IMR-90 (cell line): ENCODE measurements around the gene MAML3. TPM values are rescaled to one million over a fixed set of nuclear protein-coding genes. Genes with fewer than 3 reads are reported as not detected.
A peak's percentile ranks its signal among the peaks of the same experiment; 100 is the strongest.

Experiments
- ATAC-seq: fragments of 200-7000 bp; cut with Tn5 transposase; 2 replicates; pipeline ENCODE4 v1.9.1; 2020; ENCODE audit warnings: low read depth, mild to moderate bottlenecking, moderate library complexity
- BruUV-seq: library from RNA; stranded (reverse); fragments of 400-500 nt; replicated peaks from 2 replicates; lab custom pipeline; 2021; lab: Mats Ljungman, UMichigan
- CTCF ChIA-PET: fragments of 300-600 bp; formaldehyde crosslinking; extraction: SDS; loops from one replicate; lab custom pipeline; 2021; ENCODE audit warnings: antibody characterized with exemption; lab: Yijun Ruan, JAX
- POLR2A ChIA-PET: fragments of 300-600 bp; sonication (Branson Sonifier 250); formaldehyde crosslinking; loops from one replicate; lab custom pipeline; 2022; ENCODE audit warnings: antibody characterized with exemption; ENCODE audit not compliant: unreplicated experiment; lab: Charles Lee
- DNase-seq: peaks from one replicate; pipeline ENCODE4 v3.0.0; 2013
- H2AFZ ChIP-seq: replicated peaks from 2 replicates; pipeline ENCODE3; 2013; ENCODE audit warnings: low read length, mild to moderate bottlenecking; ENCODE audit not compliant: poor library complexity
- H2AK5ac ChIP-seq: 2 replicates; pipeline ENCODE4 v1.6.1; 2013; ENCODE audit warnings: low read depth, low read length, inconsistent platforms
- H2AK9ac ChIP-seq: replicated peaks from 2 replicates; pipeline ENCODE3; 2013; ENCODE audit warnings: mild to moderate bottlenecking, low read depth, low read length, moderate library complexity; ENCODE audit not compliant: poor library complexity
- H2BK120ac ChIP-seq: 2 replicates; pipeline ENCODE4 v1.6.1; 2013; ENCODE audit warnings: low read depth, low read length, inconsistent platforms
- H2BK15ac ChIP-seq: 3 replicates; pipeline ENCODE4 v1.6.1; 2013; ENCODE audit warnings: low read depth, low read length, inconsistent platforms
- H2BK20ac ChIP-seq: 2 replicates; pipeline ENCODE4 v1.6.1; 2013; ENCODE audit warnings: low read depth, mild to moderate bottlenecking, inconsistent platforms, low read length, moderate library complexity
- H2BK5ac ChIP-seq: 2 replicates; pipeline ENCODE4 v1.6.1; 2013; ENCODE audit warnings: mild to moderate bottlenecking, low read depth, low read length, inconsistent platforms; ENCODE audit not compliant: poor library complexity, severe bottlenecking
- H3K14ac ChIP-seq: replicated peaks from 2 replicates; pipeline ENCODE4 v1.6.1; 2013; ENCODE audit warnings: low read depth, low read length, inconsistent platforms
- H3K18ac ChIP-seq: 2 replicates; pipeline ENCODE4 v1.6.1; 2013; ENCODE audit warnings: low read depth, low read length, control low read depth
- H3K23ac ChIP-seq: 2 replicates; pipeline ENCODE4 v1.6.1; 2013; ENCODE audit warnings: low read depth, low read length, inconsistent platforms
- H3K27ac ChIP-seq: 2 replicates; pipeline ENCODE4 v1.5.1; 2013; ENCODE audit warnings: mild to moderate bottlenecking, control low read depth, low read length; ENCODE audit not compliant: insufficient read depth
- H3K27me3 ChIP-seq: 2 replicates; pipeline ENCODE4 v1.6.1; 2013; ENCODE audit warnings: low read length; ENCODE audit not compliant: control insufficient read depth, insufficient read depth
- H3K36me3 ChIP-seq: 2 replicates; pipeline ENCODE4 v1.6.1; 2013; ENCODE audit warnings: low read length, mixed read lengths; ENCODE audit not compliant: control insufficient read depth, insufficient read depth
- H3K4ac ChIP-seq: 2 replicates; pipeline ENCODE4 v1.6.1; 2013; ENCODE audit warnings: low read depth, low read length, inconsistent platforms
- H3K4me1 ChIP-seq: 2 replicates; pipeline ENCODE4 v1.6.1; 2013; ENCODE audit warnings: low read length, mixed read lengths; ENCODE audit not compliant: control insufficient read depth, insufficient read depth
- H3K4me2 ChIP-seq: 2 replicates; pipeline ENCODE4 v1.6.1; 2013; ENCODE audit warnings: low read depth, mild to moderate bottlenecking, control low read depth, low read length, moderate library complexity
- H3K4me3 ChIP-seq: 2 replicates; pipeline ENCODE4 v1.5.1; 2013; ENCODE audit warnings: low read depth, mild to moderate bottlenecking, control low read depth, low read length, moderate library complexity; ENCODE audit not compliant: insufficient read depth
- H3K56ac ChIP-seq: 2 replicates; pipeline ENCODE4 v1.6.1; 2013; ENCODE audit warnings: low read length, inconsistent platforms; ENCODE audit not compliant: insufficient read depth; ENCODE audit errors: extremely low read depth
- H3K79me1 ChIP-seq, 2 experiments: 2 replicates each; pipeline ENCODE4 v1.6.1; 2013; ENCODE audit warnings: low read length in 2 of 2, inconsistent platforms in 1 of 2, low read depth in 1 of 2
- H3K9ac ChIP-seq: 2 replicates; pipeline ENCODE4 v1.6.1; 2013; ENCODE audit warnings: low read depth, low read length, control low read depth
- H3K9me1 ChIP-seq: 2 replicates; pipeline ENCODE4 v1.6.1; 2013; ENCODE audit warnings: low read length, inconsistent platforms; ENCODE audit not compliant: insufficient read depth
- H3K9me3 ChIP-seq: 2 replicates; pipeline ENCODE4 v1.6.1; 2013; ENCODE audit warnings: low read length; ENCODE audit not compliant: control insufficient read depth, insufficient read depth
- H4K20me1 ChIP-seq: 2 replicates; pipeline ENCODE4 v1.6.1; 2013; ENCODE audit warnings: low read length, inconsistent platforms; ENCODE audit not compliant: insufficient read depth
- H4K5ac ChIP-seq: 2 replicates; pipeline ENCODE4 v1.6.1; 2013; ENCODE audit warnings: mild to moderate bottlenecking, low read depth, low read length, control low read depth
- H4K8ac ChIP-seq, 2 experiments: 2 replicates each; pipeline ENCODE4 v1.6.1; 2013; ENCODE audit warnings: low read depth in 2 of 2, low read length in 2 of 2, control low read depth in 1 of 2, inconsistent platforms in 1 of 2
- H4K91ac ChIP-seq: 2 replicates; pipeline ENCODE4 v1.6.1; 2013; ENCODE audit warnings: low read depth, low read length, inconsistent platforms; ENCODE audit not compliant: insufficient read depth
- CEBPB ChIP-seq: IDR thresholded peaks from 2 replicates; pipeline ENCODE4 v1.6.1; 2012; ENCODE audit warnings: low read depth, low read length, improper control_type of control experiment
- MAFK ChIP-seq: IDR thresholded peaks from 2 replicates; pipeline ENCODE4 v1.6.1; 2012; ENCODE audit warnings: low read depth, low read length, improper control_type of control experiment
- NFE2L2 ChIP-seq: fragments of 150-350 bp; IDR thresholded peaks from 2 replicates; pipeline ENCODE4 v1.6.1; 2016; ENCODE audit warnings: low read depth, mild to moderate bottlenecking, low read length
- RAD21 ChIP-seq: IDR thresholded peaks from 2 replicates; pipeline ENCODE4 v1.6.1; 2012; ENCODE audit warnings: low read length, improper control_type of control experiment
- USF2 ChIP-seq: fragments of 150-350 bp; IDR thresholded peaks from 2 replicates; pipeline ENCODE4 v1.6.1; 2017; ENCODE audit warnings: mild to moderate bottlenecking, antibody characterized with exemption, low read length, low read depth
- WGBS, 2 experiments: methylation state at CpG; one replicate each; pipeline versions ENCODE4 v1.1.5 to v1.1.7; 2013; ENCODE audit warnings: missing lambda C conversion rate in 2 of 2; ENCODE audit not compliant: insufficient read length in 1 of 2; ENCODE audit errors: extremely low coverage in 2 of 2; 5-methylcytosine and 5-hydroxymethylcytosine counted together
- dilution Hi-C: fragments of 300-500 bp; cut with HindIII; formaldehyde crosslinking; loops from one replicate; pipeline ENCODE4 v1.14.3; 2018; ENCODE audit warnings: low sequenced_read_pairs; ENCODE audit not compliant: unreplicated experiment
- in situ Hi-C: fragments of 300-500 bp; cut with MboI; formaldehyde crosslinking; loops from 3 replicates; pipeline ENCODE4 v1.14.3; 2019; ENCODE audit warnings: low sequenced_read_pairs, inconsistent platforms, mixed read lengths
- intact Hi-C: fragments of 100-400 bp; cut with micrococcal nuclease; formaldehyde crosslinking; loops from 2 replicates; pipeline ENCODE4 v1.10.0; 2022
- polyA plus RNA-seq, 3 experiments: library from polyadenylated mRNA; depleted of rRNA; stranded (reverse); fragments of >200 nt; gene quantifications; 2 replicates each; pipeline ENCODE4 v1.2.3, GENCODE V29; 2012; ENCODE audit warnings: low replicate concordance in 1 of 3
- total RNA-seq: library from RNA; depleted of rRNA; stranded (reverse); fragments of >200 nt; gene quantifications from 2 replicates; pipeline ENCODE4 v1.2.3, GENCODE V29; 2012
- TF ChIP-seq, protein P1 (sequence below): conservative IDR thresholded peaks from 2 replicates; pipeline ENCODE4 v1.5.1; 2012; ENCODE audit warnings: mild to moderate bottlenecking, low read depth, low read length, improper control_type of control experiment

MAML3 gene
- total and polyA plus RNA-seq, 2 of the 4 experiments (the other 2 are of a cell fraction): 0.90 to 1.7 TPM

DNA sequence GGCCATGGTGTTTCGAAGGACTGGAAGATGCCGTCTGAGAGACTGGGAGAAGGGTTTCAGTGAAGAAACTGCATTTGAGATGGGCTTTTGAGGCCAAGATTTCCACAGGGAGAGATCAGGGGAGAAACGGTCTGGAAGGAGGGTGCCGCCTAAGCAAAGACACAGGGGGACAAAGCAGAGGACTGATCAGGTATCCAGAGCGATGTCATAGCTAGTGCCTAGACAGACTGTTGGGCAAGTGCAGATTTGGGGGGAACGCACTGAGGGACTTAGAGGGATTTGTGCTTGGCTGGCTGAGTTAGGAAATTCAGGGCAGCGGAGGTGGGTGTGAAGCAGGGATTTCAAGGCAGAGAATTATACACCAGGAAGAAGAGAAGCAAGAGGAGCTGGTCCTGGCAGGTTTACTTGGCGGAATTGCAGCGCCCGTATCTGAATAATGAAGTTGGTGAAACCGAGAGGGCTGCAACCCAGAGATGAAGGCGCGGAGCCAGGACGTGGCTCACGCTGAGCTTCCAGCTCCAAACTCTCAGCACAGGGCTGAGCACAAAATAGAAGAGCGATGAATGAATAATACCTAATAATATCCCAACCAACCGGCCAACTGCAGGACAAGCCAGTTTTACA, 106.9 kb downstream of the MAML3 start (continued):
- TF ChIP-seq USF2 (no peak), RAD21 (no peak)

DNA sequence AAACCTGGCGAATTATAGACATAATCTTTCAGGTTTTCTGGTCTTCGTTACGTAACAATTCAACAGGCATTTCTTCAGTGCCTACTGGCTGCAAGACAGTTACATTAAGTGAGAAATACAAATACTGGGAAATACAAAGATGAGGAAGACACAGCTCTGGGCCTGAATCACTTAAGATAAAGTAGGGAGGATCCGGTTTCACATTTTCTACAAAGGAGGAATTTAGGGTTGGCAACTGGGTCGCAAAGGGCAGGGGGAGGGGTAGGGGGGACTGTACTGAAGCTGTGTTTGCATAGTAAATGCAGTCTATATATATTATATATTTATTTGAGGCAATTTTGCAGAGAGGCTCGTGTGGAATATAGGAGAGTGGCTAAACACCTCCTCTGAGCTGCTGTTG, 107.4 kb downstream of the MAML3 start:
- H3K4me3 ChIP-seq: no peak overlapping the region
- dilution Hi-C loops: no loop called here
- H2AK9ac ChIP-seq: no peak overlapping the region
- H3K9ac ChIP-seq: no peak overlapping the region
- no peaks in the 10 kb centered on the region for H3K36me3 ChIP-seq
- no peak overlapping the region for H4K91ac ChIP-seq
- no peak overlapping the region for H2BK20ac ChIP-seq
- peaks cover 13% of the 10 kb centered on the region for H3K4me1 ChIP-seq
- H4K20me1 ChIP-seq: no peaks in the 10 kb centered on the region
- H3K27me3 ChIP-seq: no peaks in the 10 kb centered on the region
- H2BK15ac ChIP-seq: no peak overlapping the region
- no peak overlapping the region for H2BK5ac ChIP-seq
- ATAC-seq (peak; percentile 16; the same call in 1 of the 2 replicates), DNase-seq (no peak)
- H3K4me2 ChIP-seq: no peak overlapping the region
- H3K27ac ChIP-seq: no peak overlapping the region
- H3K4ac ChIP-seq: no peak overlapping the region
- H3K9me3 ChIP-seq: no peaks in the 10 kb centered on the region
- POLR2A ChIA-PET: no interaction called here
- no peak overlapping the region for H3K14ac ChIP-seq
- H2BK120ac ChIP-seq: 0 out of 2 replicates have a peak overlapping the region, but pooled peaks have one; percentile 53
- H3K56ac ChIP-seq: no peak overlapping the region
- no TSS peak for BruUV-seq
- H3K23ac ChIP-seq: no peak overlapping the region
- H3K9me1 ChIP-seq: peaks cover 3% of the 10 kb centered on the region
- CTCF ChIA-PET: interaction anchor here (1.1 kb wide), 1 partner anchor 207 kb away, joined by 3 read pairs; no protein-coding TSS in a partner anchor
- in situ Hi-C loops: loop anchor here (10.0 kb wide), 1 partner anchor 108 kb away; the partner anchor contains the start of gene MAML3
- TF ChIP-seq MAFK (no peak), NFE2L2 (no peak), CEBPB (peak; percentile 47; the same call in 1 of the 2 replicates)
- TF ChIP-seq, protein P1, sequence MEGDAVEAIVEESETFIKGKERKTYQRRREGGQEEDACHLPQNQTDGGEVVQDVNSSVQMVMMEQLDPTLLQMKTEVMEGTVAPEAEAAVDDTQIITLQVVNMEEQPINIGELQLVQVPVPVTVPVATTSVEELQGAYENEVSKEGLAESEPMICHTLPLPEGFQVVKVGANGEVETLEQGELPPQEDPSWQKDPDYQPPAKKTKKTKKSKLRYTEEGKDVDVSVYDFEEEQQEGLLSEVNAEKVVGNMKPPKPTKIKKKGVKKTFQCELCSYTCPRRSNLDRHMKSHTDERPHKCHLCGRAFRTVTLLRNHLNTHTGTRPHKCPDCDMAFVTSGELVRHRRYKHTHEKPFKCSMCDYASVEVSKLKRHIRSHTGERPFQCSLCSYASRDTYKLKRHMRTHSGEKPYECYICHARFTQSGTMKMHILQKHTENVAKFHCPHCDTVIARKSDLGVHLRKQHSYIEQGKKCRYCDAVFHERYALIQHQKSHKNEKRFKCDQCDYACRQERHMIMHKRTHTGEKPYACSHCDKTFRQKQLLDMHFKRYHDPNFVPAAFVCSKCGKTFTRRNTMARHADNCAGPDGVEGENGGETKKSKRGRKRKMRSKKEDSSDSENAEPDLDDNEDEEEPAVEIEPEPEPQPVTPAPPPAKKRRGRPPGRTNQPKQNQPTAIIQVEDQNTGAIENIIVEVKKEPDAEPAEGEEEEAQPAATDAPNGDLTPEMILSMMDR: no peak
- 0 out of 4 replicates have a peak overlapping the region, but pooled peaks of 1 of the 2 experiments have one; percentile 25 for H4K8ac ChIP-seq
- H4K5ac ChIP-seq: no peak overlapping the region
- intact Hi-C loops: loop anchor here (5.0 kb wide), 2 partner anchors 309 to 389 kb away; no protein-coding TSS in a partner anchor
- H2AK5ac ChIP-seq: no peak overlapping the region
- no CpG with 5 or more reads among the region's 6 CpGs for WGBS, 2 experiments
- peaks cover 8 to 14% of the 10 kb centered on the region in 2 experiments; a peak in 1 of 4 replicates for H3K79me1 ChIP-seq
- H2AFZ ChIP-seq: no peak overlapping the region
- no peak overlapping the region for H3K18ac ChIP-seq
